ENCODE data around the gene TMEM117.

GRCh38 chr12:44285321-44285960 lies 449.6 kb downstream of the TMEM117 start:
- TF ChIP-seq POLR2A (IDR thresholded peaks at IDR 0.05): no peak
- TF ChIP-seq, protein P1, sequence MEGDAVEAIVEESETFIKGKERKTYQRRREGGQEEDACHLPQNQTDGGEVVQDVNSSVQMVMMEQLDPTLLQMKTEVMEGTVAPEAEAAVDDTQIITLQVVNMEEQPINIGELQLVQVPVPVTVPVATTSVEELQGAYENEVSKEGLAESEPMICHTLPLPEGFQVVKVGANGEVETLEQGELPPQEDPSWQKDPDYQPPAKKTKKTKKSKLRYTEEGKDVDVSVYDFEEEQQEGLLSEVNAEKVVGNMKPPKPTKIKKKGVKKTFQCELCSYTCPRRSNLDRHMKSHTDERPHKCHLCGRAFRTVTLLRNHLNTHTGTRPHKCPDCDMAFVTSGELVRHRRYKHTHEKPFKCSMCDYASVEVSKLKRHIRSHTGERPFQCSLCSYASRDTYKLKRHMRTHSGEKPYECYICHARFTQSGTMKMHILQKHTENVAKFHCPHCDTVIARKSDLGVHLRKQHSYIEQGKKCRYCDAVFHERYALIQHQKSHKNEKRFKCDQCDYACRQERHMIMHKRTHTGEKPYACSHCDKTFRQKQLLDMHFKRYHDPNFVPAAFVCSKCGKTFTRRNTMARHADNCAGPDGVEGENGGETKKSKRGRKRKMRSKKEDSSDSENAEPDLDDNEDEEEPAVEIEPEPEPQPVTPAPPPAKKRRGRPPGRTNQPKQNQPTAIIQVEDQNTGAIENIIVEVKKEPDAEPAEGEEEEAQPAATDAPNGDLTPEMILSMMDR (IDR thresholded peaks at IDR 0.05): no peak
